Measurements from ENCODE around the gene TIMM9.

- TF ChIP-seq CTCF (IDR thresholded peaks at IDR 0.05) = no peak
- no peak for TF ChIP-seq POLR2A (IDR thresholded peaks at IDR 0.05)
These were observed 2.8 kb upstream of the TIMM9 start for GRCh38 chr14:58430156-58430555.

Data from right lobe of liver (tissue), 4 donors.